SK-N-SH (cell line): ENCODE results near the gene GSG1L.

ENCODE experiments used
- ELF1 ChIP-seq: IDR thresholded peaks from 2 replicates; pipeline ENCODE4 v1.4.0; 2012
- EZH2phosphoT487 ChIP-seq: fragments of 200-600 bp; sonication (generic); IDR thresholded peaks from 2 replicates; pipeline ENCODE4 v1.6.1; 2017; ENCODE audit warnings: low read depth, mixed run types, mild to moderate bottlenecking, antibody characterized with exemption, moderate library complexity, borderline replicate concordance
- FOXM1 ChIP-seq: IDR thresholded peaks from 2 replicates; pipeline ENCODE4 v1.4.0; 2012; ENCODE audit warnings: low read depth, mild to moderate bottlenecking
- GABPA ChIP-seq: IDR thresholded peaks from 2 replicates; pipeline ENCODE4 v1.4.0; 2012; ENCODE audit warnings: low read depth, mild to moderate bottlenecking
- POLR2AphosphoS5 ChIP-seq: IDR thresholded peaks from 2 replicates; pipeline ENCODE4 v1.6.1; 2012; ENCODE audit warnings: low read depth, low read length
- RXRA ChIP-seq: IDR thresholded peaks from 2 replicates; pipeline ENCODE4 v1.4.0; 2012; ENCODE audit warnings: low read depth, mild to moderate bottlenecking, borderline replicate concordance
- YY1 ChIP-seq: IDR thresholded peaks from 2 replicates; pipeline ENCODE4 v1.4.0; 2012; ENCODE audit warnings: low read depth, mild to moderate bottlenecking
- TF ChIP-seq, protein P1 (sequence below): fragments of 200-600 bp; sonication (generic); IDR thresholded peaks from 2 replicates; pipeline ENCODE4 v1.6.1; 2017; ENCODE audit warnings: antibody characterized with exemption, mild to moderate bottlenecking, moderate library complexity
- TF ChIP-seq, protein P2 (sequence below): IDR thresholded peaks from 2 replicates; pipeline ENCODE4 v1.6.1; 2012; ENCODE audit warnings: mild to moderate bottlenecking, low read depth, low read length, moderate library complexity
- TF ChIP-seq, protein P3 (sequence below): IDR thresholded peaks from 2 replicates; pipeline ENCODE4 v1.4.0; 2012; ENCODE audit warnings: low read depth

DNA sequence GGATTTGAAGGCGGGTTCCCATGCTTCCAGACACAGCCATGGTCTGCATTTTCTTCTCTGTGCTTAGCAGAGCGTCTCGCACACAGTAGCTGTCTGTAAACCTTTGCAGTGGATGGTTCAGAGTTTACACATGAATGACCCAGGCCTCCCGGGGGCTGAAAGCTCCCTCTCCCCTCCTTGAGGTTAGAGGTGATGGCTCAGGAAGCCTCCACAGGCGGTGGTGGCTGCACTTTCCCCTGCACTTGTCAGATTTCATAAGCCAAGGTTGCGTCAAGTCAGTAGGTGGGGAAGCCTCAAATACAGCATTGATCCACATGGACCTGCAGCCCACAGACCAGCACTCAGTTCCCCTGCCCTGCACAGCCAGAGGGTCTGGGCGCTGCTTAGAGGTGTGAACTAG, 301.7 kb downstream of the GSG1L start:
- TF ChIP-seq EZH2phosphoT487, result no peak
- TF ChIP-seq, protein P1, sequence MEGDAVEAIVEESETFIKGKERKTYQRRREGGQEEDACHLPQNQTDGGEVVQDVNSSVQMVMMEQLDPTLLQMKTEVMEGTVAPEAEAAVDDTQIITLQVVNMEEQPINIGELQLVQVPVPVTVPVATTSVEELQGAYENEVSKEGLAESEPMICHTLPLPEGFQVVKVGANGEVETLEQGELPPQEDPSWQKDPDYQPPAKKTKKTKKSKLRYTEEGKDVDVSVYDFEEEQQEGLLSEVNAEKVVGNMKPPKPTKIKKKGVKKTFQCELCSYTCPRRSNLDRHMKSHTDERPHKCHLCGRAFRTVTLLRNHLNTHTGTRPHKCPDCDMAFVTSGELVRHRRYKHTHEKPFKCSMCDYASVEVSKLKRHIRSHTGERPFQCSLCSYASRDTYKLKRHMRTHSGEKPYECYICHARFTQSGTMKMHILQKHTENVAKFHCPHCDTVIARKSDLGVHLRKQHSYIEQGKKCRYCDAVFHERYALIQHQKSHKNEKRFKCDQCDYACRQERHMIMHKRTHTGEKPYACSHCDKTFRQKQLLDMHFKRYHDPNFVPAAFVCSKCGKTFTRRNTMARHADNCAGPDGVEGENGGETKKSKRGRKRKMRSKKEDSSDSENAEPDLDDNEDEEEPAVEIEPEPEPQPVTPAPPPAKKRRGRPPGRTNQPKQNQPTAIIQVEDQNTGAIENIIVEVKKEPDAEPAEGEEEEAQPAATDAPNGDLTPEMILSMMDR, result no peak
- TF ChIP-seq, protein P2, sequence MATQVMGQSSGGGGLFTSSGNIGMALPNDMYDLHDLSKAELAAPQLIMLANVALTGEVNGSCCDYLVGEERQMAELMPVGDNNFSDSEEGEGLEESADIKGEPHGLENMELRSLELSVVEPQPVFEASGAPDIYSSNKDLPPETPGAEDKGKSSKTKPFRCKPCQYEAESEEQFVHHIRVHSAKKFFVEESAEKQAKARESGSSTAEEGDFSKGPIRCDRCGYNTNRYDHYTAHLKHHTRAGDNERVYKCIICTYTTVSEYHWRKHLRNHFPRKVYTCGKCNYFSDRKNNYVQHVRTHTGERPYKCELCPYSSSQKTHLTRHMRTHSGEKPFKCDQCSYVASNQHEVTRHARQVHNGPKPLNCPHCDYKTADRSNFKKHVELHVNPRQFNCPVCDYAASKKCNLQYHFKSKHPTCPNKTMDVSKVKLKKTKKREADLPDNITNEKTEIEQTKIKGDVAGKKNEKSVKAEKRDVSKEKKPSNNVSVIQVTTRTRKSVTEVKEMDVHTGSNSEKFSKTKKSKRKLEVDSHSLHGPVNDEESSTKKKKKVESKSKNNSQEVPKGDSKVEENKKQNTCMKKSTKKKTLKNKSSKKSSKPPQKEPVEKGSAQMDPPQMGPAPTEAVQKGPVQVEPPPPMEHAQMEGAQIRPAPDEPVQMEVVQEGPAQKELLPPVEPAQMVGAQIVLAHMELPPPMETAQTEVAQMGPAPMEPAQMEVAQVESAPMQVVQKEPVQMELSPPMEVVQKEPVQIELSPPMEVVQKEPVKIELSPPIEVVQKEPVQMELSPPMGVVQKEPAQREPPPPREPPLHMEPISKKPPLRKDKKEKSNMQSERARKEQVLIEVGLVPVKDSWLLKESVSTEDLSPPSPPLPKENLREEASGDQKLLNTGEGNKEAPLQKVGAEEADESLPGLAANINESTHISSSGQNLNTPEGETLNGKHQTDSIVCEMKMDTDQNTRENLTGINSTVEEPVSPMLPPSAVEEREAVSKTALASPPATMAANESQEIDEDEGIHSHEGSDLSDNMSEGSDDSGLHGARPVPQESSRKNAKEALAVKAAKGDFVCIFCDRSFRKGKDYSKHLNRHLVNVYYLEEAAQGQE, result no peak
- TF ChIP-seq, protein P3, sequence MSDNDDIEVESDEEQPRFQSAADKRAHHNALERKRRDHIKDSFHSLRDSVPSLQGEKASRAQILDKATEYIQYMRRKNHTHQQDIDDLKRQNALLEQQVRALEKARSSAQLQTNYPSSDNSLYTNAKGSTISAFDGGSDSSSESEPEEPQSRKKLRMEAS, result no peak
- no peak for TF ChIP-seq GABPA
- no peak for TF ChIP-seq YY1
- no peak for TF ChIP-seq ELF1
- no peak for TF ChIP-seq FOXM1
- TF ChIP-seq POLR2AphosphoS5, result no peak
- no peak for TF ChIP-seq RXRA
